Activated B cell treated with CpG ODN at 0.5 μM for 24 hours (primary cell): ENCODE results near the gene FAM72D. TPM values are rescaled to one million over a fixed set of nuclear protein-coding genes. Genes with fewer than 3 reads are reported as not detected.
"Not testable (repeated sequence)": the region's sequence is repeated elsewhere in the genome, so short reads cannot be mapped to it uniquely, and the experiment has no call there.

Source experiments
- ATAC-seq: fragments of 200-7000 bp; cut with Tn5 transposase; one replicate; pipeline ENCODE4 v1.10.0; 2021; ENCODE audit warnings: low read depth, mild to moderate bottlenecking, moderate library complexity
- CTCF ChIA-PET: fragments of 350-600 bp; sonication (Branson Sonifier 250); formaldehyde crosslinking; loops from one replicate; lab custom pipeline; 2021; ENCODE audit warnings: antibody characterized with exemption; lab: Charles Lee
- POLR2A ChIA-PET: fragments of 350-600 bp; sonication (Branson Sonifier 250); formaldehyde crosslinking; loops from one replicate; lab custom pipeline; 2021; ENCODE audit warnings: antibody characterized with exemption; lab: Charles Lee
- DNase-seq: peaks from one replicate; pipeline ENCODE4 v3.0.0; 2022
- H3K27ac Mint-ChIP-seq: one replicate; pipeline ENCODE4 v1.8.0; 2020; ENCODE audit warnings: mixed read lengths
- H3K27me3 Mint-ChIP-seq: one replicate; pipeline ENCODE4 v1.8.0; 2021; ENCODE audit warnings: mixed read lengths
- H3K36me3 Mint-ChIP-seq: one replicate; pipeline ENCODE4 v1.8.0; 2021; ENCODE audit warnings: low read depth, mixed read lengths
- H3K4me1 Mint-ChIP-seq: one replicate; pipeline ENCODE4 v1.8.0; 2021; ENCODE audit warnings: mixed read lengths
- H3K4me3 Mint-ChIP-seq: one replicate; pipeline ENCODE4 v1.8.0; 2020; ENCODE audit warnings: mild to moderate bottlenecking, mixed read lengths
- H3K9me3 Mint-ChIP-seq: one replicate; pipeline ENCODE4 v1.8.0; 2020; ENCODE audit warnings: mixed read lengths
- intact Hi-C: fragments of 100-400 bp; cut with micrococcal nuclease; formaldehyde crosslinking; loops from one replicate; pipeline ENCODE4 v1.15.1; 2024
- total RNA-seq: library from RNA; stranded (reverse); gene quantifications from 2 replicates; pipeline ENCODE4 v1.2.3, GENCODE V29; 2022

Gene FAM72D
- total RNA-seq, 1 donor from 2014 or later = 0.20 TPM

DNA sequence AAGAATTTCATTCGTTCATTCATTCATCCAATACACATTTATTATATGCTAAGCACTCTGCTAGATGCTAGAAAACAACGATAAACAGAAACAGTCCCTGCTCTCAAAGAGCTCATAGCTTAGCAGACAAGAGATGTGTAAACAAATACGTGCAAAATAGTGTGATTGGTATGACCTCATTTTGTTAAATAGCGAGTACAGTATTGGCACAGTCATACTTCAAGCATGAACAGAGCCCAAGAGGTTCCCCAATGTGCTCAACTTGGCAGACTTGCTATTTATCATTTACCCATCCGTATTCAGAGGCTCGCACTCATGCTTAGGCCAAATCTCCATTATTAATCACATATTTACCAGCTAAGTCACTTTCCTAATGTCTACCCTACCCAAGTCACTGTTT is 24.2 kb upstream of the FAM72D start:
- ATAC-seq, H3K4me1 Mint-ChIP-seq, POLR2A ChIA-PET, H3K4me3 Mint-ChIP-seq, H3K27me3 Mint-ChIP-seq, H3K36me3 Mint-ChIP-seq, H3K27ac Mint-ChIP-seq, H3K9me3 Mint-ChIP-seq, intact Hi-C loops, CTCF ChIA-PET, DNase-seq: not testable (repeated sequence)

DNA sequence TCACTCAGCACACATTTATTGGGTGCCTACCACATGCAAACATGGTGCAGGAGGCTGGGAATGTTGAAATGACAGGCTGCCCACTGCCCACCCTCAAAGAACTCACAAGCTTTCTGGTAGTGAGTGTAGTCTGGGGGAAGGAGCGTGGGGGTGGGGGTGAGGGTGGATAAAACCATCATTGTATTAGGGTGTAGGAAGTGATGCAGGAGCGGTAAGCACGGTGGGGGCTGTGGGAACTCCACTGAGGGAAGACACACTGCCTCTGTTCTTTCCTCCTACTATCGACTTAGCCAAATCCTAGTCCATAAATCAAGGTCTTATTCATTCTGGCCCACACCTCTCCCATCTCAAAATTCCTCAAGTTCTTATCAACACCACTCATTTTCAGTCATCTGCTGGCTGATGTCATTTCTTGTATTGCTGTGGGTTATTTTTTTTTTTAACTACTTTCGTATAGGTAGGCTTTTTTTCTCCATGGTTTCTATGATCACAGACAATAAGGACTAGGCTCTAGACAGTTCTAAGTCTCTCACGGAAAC is 21.7 kb upstream of the FAM72D start:
- H3K9me3 Mint-ChIP-seq, H3K4me3 Mint-ChIP-seq, ATAC-seq, H3K36me3 Mint-ChIP-seq, POLR2A ChIA-PET, H3K27ac Mint-ChIP-seq, H3K4me1 Mint-ChIP-seq, CTCF ChIA-PET, H3K27me3 Mint-ChIP-seq, DNase-seq, intact Hi-C loops: not testable (repeated sequence)

GRCh38 chr1:145076877-145077276 is 18.9 kb upstream of the FAM72D start:
- H3K9me3 Mint-ChIP-seq, H3K27me3 Mint-ChIP-seq: not testable (repeated sequence)

GRCh38 chr1:145077872-145078786 is 17.6 kb upstream of the FAM72D start:
- H3K27me3 Mint-ChIP-seq, H3K27ac Mint-ChIP-seq, CTCF ChIA-PET, POLR2A ChIA-PET, H3K4me3 Mint-ChIP-seq, intact Hi-C loops, H3K4me1 Mint-ChIP-seq, H3K36me3 Mint-ChIP-seq, DNase-seq, H3K9me3 Mint-ChIP-seq, ATAC-seq: not testable (repeated sequence)

More at GRCh38 chr1:145076877-145077276, 18.9 kb upstream of the FAM72D start:
- DNase-seq, intact Hi-C loops, CTCF ChIA-PET, ATAC-seq, H3K27ac Mint-ChIP-seq, H3K4me3 Mint-ChIP-seq, H3K4me1 Mint-ChIP-seq, H3K36me3 Mint-ChIP-seq, POLR2A ChIA-PET: not testable (repeated sequence)

DNA sequence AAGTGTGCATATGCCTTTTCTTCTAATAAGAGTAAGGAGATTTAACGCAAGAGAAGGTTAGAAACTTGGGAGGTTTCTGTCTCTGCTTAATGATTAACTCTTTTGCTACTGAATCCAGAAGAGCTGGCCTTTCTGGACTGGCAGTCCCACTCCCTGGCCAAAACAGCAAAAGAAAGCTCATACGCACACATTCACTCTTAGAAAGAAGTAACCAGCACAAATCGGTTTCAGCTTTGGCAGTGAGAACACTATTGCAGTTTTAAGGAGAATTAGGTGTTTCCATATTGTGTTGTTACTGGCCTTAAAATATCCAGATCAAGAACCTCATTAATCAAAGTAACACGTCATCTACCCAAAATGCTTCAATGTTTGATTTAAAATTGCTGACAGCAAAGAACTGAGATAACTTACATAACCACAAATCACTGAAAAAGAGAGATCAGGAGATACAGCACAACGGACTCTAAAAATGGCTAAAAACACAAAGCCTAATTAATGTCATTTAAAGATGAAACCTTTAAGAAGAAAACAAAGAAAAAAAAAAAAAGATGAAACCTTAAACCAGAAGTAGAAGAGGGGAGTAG is 16.9 kb upstream of the FAM72D start:
- CTCF ChIA-PET, H3K27me3 Mint-ChIP-seq, POLR2A ChIA-PET, H3K9me3 Mint-ChIP-seq, H3K4me1 Mint-ChIP-seq, H3K27ac Mint-ChIP-seq, DNase-seq, ATAC-seq, intact Hi-C loops, H3K4me3 Mint-ChIP-seq, H3K36me3 Mint-ChIP-seq: not testable (repeated sequence)

GRCh38 chr1:145079737-145080136 is 16.0 kb upstream of the FAM72D start:
- H3K27me3 Mint-ChIP-seq, H3K4me1 Mint-ChIP-seq, H3K27ac Mint-ChIP-seq, POLR2A ChIA-PET, H3K4me3 Mint-ChIP-seq, intact Hi-C loops, ATAC-seq, H3K36me3 Mint-ChIP-seq, DNase-seq, CTCF ChIA-PET, H3K9me3 Mint-ChIP-seq: not testable (repeated sequence)

DNA sequence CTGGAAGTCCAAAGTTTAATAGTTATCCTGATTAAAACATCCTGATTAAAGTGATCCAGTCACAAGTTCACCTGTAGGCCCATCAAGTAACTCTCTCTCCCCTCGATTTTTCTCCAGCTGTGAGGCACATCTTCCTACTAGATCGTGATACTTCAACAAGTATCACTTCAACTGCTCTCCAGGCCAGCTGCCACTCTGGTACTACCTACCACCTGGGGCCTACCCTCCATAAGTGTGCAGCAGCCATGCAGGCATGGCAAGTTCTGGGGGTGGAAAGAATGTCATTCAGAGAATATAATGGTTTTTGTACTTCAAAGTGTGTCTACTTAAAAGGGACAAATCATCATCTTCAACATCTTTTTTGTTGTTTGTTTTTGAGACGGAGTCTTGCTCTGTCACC is 15.6 kb upstream of the FAM72D start:
- intact Hi-C loops, CTCF ChIA-PET, H3K4me1 Mint-ChIP-seq, H3K27me3 Mint-ChIP-seq, POLR2A ChIA-PET, H3K27ac Mint-ChIP-seq, H3K9me3 Mint-ChIP-seq, H3K36me3 Mint-ChIP-seq, ATAC-seq, DNase-seq, H3K4me3 Mint-ChIP-seq: not testable (repeated sequence)

DNA sequence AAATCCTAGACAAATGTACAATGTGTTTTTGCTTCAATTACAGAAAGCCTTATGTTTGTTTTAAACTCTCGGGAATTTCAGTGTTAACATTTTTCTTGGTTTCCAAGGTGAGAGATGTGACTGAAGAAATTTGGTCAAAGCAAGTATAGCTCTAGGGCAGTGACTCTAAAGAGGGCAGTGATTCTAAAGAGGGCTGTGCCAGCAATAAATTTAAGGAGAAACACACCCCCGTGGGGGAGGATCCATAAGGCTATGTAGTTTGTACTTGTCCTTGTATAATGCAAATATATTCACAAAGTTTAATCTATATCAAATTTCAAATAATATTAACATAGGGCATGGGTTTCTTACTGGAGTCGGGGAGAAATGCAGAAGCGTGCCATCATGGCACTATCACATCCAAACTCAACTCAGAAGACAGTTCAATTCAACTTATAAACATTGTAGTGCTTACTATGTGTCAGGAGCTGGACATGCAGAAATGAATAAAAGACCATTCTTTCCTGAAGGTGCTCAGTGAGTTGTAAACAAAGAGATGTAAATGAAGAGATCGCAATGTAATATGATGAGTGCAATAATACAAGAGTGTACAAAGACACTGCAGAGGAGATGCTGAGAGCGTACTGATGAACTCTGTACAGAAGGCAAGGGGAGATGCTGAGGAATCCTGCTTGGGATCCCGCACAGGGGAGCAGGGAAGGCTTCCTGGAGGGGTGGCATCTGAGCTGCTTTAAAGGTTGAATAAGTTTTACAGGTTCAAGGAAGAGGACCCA is 13.1 kb upstream of the FAM72D start:
- POLR2A ChIA-PET, H3K4me1 Mint-ChIP-seq, H3K9me3 Mint-ChIP-seq, H3K36me3 Mint-ChIP-seq, DNase-seq, intact Hi-C loops, CTCF ChIA-PET, H3K27me3 Mint-ChIP-seq, ATAC-seq, H3K27ac Mint-ChIP-seq, H3K4me3 Mint-ChIP-seq: not testable (repeated sequence)

- ATAC-seq, H3K36me3 Mint-ChIP-seq, intact Hi-C loops, H3K9me3 Mint-ChIP-seq, H3K4me1 Mint-ChIP-seq, POLR2A ChIA-PET, CTCF ChIA-PET, H3K27me3 Mint-ChIP-seq: not testable (repeated sequence)
- Mint-ChIP-seq H3K27ac (peak overlapping the region; percentile 75), H3K4me3 (peak overlapping the region; percentile 91)
- peak; percentile 19 for DNase-seq
Measured at GRCh38 chr1:145093517-145094149, 2.1 kb upstream of the FAM72D start.

GRCh38 chr1:145094655-145095211 is 1.0 kb upstream of the FAM72D start:
- CTCF ChIA-PET, H3K36me3 Mint-ChIP-seq, POLR2A ChIA-PET, intact Hi-C loops, H3K27ac Mint-ChIP-seq, H3K9me3 Mint-ChIP-seq, H3K4me1 Mint-ChIP-seq, H3K27me3 Mint-ChIP-seq: not testable (repeated sequence)
- peak; percentile 0 for ATAC-seq
- DNase-seq = peak; percentile 21
- H3K4me3 Mint-ChIP-seq = peak overlapping the region; percentile 70

GRCh38 chr1:145101725-145102124 is 6.0 kb downstream of the FAM72D start:
- H3K36me3 Mint-ChIP-seq, H3K27ac Mint-ChIP-seq, POLR2A ChIA-PET, H3K4me3 Mint-ChIP-seq, DNase-seq, H3K9me3 Mint-ChIP-seq, ATAC-seq, intact Hi-C loops, CTCF ChIA-PET, H3K4me1 Mint-ChIP-seq, H3K27me3 Mint-ChIP-seq: not testable (repeated sequence)
